PC-3 (cell line): ENCODE measurements around the gene SLC48A1. TPM values are rescaled to one million over a fixed set of nuclear protein-coding genes. Genes with fewer than 3 reads are reported as not detected.
A peak's percentile ranks its signal among the peaks of the same experiment; 100 is the strongest.

Experiments
- ATAC-seq: fragments of 200-7000 bp; cut with Tn5 transposase; 2 replicates; pipeline ENCODE4 v1.9.1; 2020; ENCODE audit warnings: mild to moderate bottlenecking, moderate library complexity
- BruUV-seq: library from RNA; stranded (reverse); fragments of 400-500 nt; replicated peaks from 2 replicates; lab custom pipeline; 2021; lab: Mats Ljungman, UMichigan
- CTCF ChIA-PET: fragments of 300-600 bp; sonication (Branson Sonifier 250); formaldehyde crosslinking; loops from one replicate; lab custom pipeline; 2022; ENCODE audit warnings: antibody characterized with exemption; lab: Charles Lee
- POLR2A ChIA-PET: fragments of 300-600 bp; sonication (Branson Sonifier 250); formaldehyde crosslinking; loops from one replicate; lab custom pipeline; 2022; ENCODE audit warnings: antibody characterized with exemption; ENCODE audit not compliant: unreplicated experiment; lab: Charles Lee
- DNase-seq: peaks from one replicate; pipeline ENCODE4 v3.0.0-alpha.2; 2015
- H2AFZ ChIP-seq: fragments of 300-600 bp; sonication (generic); 2 replicates; pipeline ENCODE4 v1.6.0; 2016; ENCODE audit warnings: antibody characterized with exemption, low read length
- H3F3A ChIP-seq: fragments of 300-600 bp; sonication (generic); one replicate; pipeline ENCODE4 v1.6.0; 2017; ENCODE audit warnings: antibody characterized with exemption, low read length, control low read depth, mild to moderate bottlenecking; ENCODE audit not compliant: unreplicated experiment
- H3K27ac ChIP-seq: fragments of 300-600 bp; sonication (generic); 2 replicates; pipeline ENCODE4 v1.5.1; 2016; ENCODE audit warnings: mild to moderate bottlenecking, low read length
- H3K27me3 ChIP-seq: fragments of 300-600 bp; sonication (generic); 2 replicates; pipeline ENCODE4 v1.6.1; 2016; ENCODE audit warnings: low read length, mixed read lengths
- H3K36me3 ChIP-seq: fragments of 300-600 bp; sonication (generic); 2 replicates; pipeline ENCODE4 v1.6.1; 2016; ENCODE audit warnings: low read depth, mixed run types, low read length, mixed read lengths
- H3K4me1 ChIP-seq: fragments of 300-600 bp; sonication (generic); 2 replicates; pipeline ENCODE4 v1.5.1; 2016; ENCODE audit warnings: low read length; ENCODE audit not compliant: insufficient read depth
- H3K4me2 ChIP-seq: fragments of 300-600 bp; sonication (generic); 2 replicates; pipeline ENCODE4 v1.6.0; 2016; ENCODE audit warnings: low read length
- H3K4me3 ChIP-seq: fragments of 300-600 bp; sonication (generic); 2 replicates; pipeline ENCODE4 v1.5.1; 2016; ENCODE audit warnings: mild to moderate bottlenecking, low read length, mixed read lengths
- H3K79me2 ChIP-seq: fragments of 300-600 bp; sonication (generic); 2 replicates; pipeline ENCODE4 v1.6.1; 2017; ENCODE audit warnings: low read length, mixed read lengths
- H3K9ac ChIP-seq: fragments of 300-600 bp; sonication (generic); 2 replicates; pipeline ENCODE4 v1.6.0; 2016; ENCODE audit warnings: mild to moderate bottlenecking, low read length
- H3K9me2 ChIP-seq: fragments of 300-600 bp; sonication (generic); replicated peaks from 2 replicates; pipeline ENCODE4 v1.6.1; 2016; ENCODE audit warnings: mixed run types, low read length, mixed read lengths
- H3K9me3 ChIP-seq: fragments of 300-600 bp; sonication (generic); 2 replicates; pipeline ENCODE4 v1.6.1; 2016; ENCODE audit warnings: low read length, mixed read lengths
- H4K20me1 ChIP-seq: fragments of 300-600 bp; sonication (generic); 2 replicates; pipeline ENCODE4 v1.6.1; 2016; ENCODE audit warnings: low read length, mixed read lengths
- CTCF ChIP-seq: fragments of 300-600 bp; sonication (generic); conservative IDR thresholded peaks from 2 replicates; pipeline ENCODE4 v1.5.1; 2017; ENCODE audit warnings: antibody characterized with exemption, low read depth, mild to moderate bottlenecking, low read length
- EZH2 ChIP-seq: fragments of 300-600 bp; sonication (generic); IDR thresholded peaks from one replicate; pipeline ENCODE4 v1.6.1; 2017; ENCODE audit warnings: antibody characterized with exemption, mild to moderate bottlenecking, low read length; ENCODE audit not compliant: unreplicated experiment
- EZH2phosphoT487 ChIP-seq: fragments of 300-600 bp; sonication (generic); IDR thresholded peaks from 2 replicates; pipeline ENCODE4 v1.6.1; 2018; ENCODE audit warnings: mild to moderate bottlenecking, antibody characterized with exemption, low read length, borderline replicate concordance
- intact Hi-C: fragments of 100-400 bp; cut with micrococcal nuclease; formaldehyde crosslinking; loops from 2 replicates; pipeline ENCODE4 v1.9.0; 2023
- total RNA-seq: library from RNA; depleted of rRNA; stranded (reverse); fragments of >200 nt; gene quantifications from 2 replicates; pipeline ENCODE4 v1.2.3, GENCODE V29; 2014

SLC48A1 gene
- total RNA-seq, 1 experiment from 2014 or later = 21.4 TPM

DNA sequence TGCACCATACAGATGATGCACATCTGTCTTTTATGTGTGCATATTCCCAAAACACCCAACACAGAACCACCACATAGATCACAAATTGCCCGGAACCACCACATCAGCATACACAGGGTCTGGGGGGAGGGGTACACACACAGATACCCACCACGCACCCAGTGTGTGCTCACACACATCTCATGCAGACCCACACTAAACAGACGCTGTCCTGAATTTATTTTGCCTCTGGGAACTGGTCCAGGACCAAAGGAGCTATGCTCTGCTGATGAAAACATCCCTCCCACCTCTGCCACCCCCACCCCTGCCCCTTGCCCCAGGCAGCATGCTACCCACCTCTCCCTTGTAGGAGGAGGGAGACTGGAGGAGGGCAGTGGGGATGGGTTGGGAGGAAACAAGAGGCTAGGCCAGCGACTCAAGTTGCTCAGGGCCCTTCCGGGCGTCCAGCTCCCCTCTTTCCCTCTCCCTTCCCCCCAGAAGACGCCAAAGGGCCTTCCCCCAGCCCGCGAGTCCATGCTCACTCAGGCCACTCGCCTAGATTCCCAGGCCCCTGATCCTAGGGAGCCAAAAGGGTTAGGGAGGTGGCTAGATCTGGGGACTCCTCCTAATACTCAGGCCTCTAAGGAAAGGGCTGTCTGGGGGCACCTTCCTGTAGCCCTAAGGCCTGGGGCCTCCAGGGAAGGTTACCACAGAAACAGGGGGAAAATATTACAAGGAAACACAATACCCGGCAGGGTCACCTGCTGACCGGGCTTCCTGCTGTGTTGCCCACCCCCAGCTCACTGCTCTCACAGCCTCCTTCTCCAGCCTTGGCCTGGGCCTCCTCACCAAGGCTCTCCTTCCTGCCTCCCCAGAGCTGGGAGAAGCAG, 43.6 kb downstream of the SLC48A1 start:
- H3K9me3 ChIP-seq = no peaks in the 10 kb centered on the region
- H2AFZ ChIP-seq = no peak overlapping the region
- intact Hi-C loops = no loop called here
- H3K27me3 ChIP-seq = no peaks in the 10 kb centered on the region
- H3K4me2 ChIP-seq = peak overlapping the region; percentile 96
- peaks cover 87% of the 10 kb centered on the region for H3K79me2 ChIP-seq
- ChIA-PET POLR2A (interaction anchor here (0.5 kb wide), 1 partner anchor 88 kb away, joined by 3 read pairs; the partner anchor contains the start of gene VDR), CTCF (interaction anchor here (2.8 kb wide), 1 partner anchor 22 kb away, joined by 14 read pairs; no protein-coding TSS in a partner anchor)
- H3K9me2 ChIP-seq = no peaks in the 10 kb centered on the region
- H4K20me1 ChIP-seq = peaks cover 35% of the 10 kb centered on the region; the same call in 1 of the 2 replicates
- no peak overlapping the region for H3K27ac ChIP-seq
- peaks cover 70% of the 10 kb centered on the region for H3K4me1 ChIP-seq
- H3F3A ChIP-seq = no peaks in the 10 kb centered on the region
- peaks cover 10% of the 10 kb centered on the region for H3K36me3 ChIP-seq
- DNase-seq (no peak), ATAC-seq (no peak)
- no peak overlapping the region for H3K9ac ChIP-seq
- no TSS peak for BruUV-seq
- H3K4me3 ChIP-seq = no peak overlapping the region; the same call in 1 of the 2 replicates
- TF ChIP-seq CTCF = no peak
- TF ChIP-seq EZH2 = no peak
- TF ChIP-seq EZH2phosphoT487 = no peak

DNA sequence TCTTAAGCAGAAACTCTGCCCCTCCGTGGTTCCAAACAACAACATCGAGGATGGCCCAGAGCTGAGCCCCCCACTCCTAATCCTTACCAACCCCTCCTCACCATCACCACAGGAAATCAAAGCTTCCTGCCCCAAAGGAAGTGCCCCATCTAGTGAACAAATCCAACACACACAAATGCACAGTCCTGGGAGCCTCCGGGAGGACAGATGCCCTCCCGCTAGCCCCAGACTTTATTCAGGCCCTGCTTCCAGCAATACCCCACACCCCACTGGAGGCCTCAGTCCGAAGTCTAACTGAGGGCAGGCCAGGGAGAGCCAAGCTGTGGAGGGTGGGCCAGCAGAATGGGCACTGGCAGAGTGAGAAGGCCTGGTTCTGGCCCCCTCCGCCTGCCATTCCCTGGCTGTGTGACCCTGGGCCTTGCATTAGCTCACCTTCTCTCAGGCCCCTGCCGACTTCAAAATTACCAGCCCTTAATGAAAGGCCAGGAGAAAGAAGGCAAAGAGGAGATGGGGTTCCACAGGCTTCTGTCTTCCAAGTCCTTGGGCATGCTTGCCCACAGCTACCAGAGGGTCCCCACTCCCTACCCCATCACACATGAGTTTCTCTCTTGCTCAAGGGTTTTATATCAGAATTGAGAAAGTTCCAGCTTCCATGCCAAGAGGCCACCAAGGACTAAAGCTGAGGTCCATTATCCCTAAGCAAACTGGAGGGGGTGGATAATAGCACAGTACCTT, 44.4 kb downstream of the SLC48A1 start:
- H4K20me1 ChIP-seq = peaks cover 27% of the 10 kb centered on the region; the same call in 1 of the 2 replicates
- no peaks in the 10 kb centered on the region for H3K9me3 ChIP-seq
- ChIA-PET CTCF (interaction anchor here (2.8 kb wide), 1 partner anchor 21 kb away, joined by 14 read pairs; no protein-coding TSS in a partner anchor), POLR2A (interaction anchor here (0.5 kb wide), 1 partner anchor 88 kb away, joined by 3 read pairs; the partner anchor contains the start of gene VDR)
- H3K4me3 ChIP-seq = peak overlapping the region; percentile 86
- H3K27me3 ChIP-seq = no peaks in the 10 kb centered on the region
- TSS peak; percentile 28 for BruUV-seq
- no peak overlapping the region for H3K27ac ChIP-seq
- no peak for DNase-seq
- H3K9me2 ChIP-seq = no peaks in the 10 kb centered on the region
- H2AFZ ChIP-seq = no peak overlapping the region
- TF ChIP-seq CTCF (peak; percentile 38; the same call in 1 of the 2 replicates), EZH2phosphoT487 (no peak)
- no peaks in the 10 kb centered on the region for H3F3A ChIP-seq
- ATAC-seq = no peak
- intact Hi-C loops = no loop called here
- H3K9ac ChIP-seq = no peak overlapping the region
- H3K79me2 ChIP-seq = peaks cover 79% of the 10 kb centered on the region
- peak overlapping the region; percentile 96 for H3K4me2 ChIP-seq
- H3K4me1 ChIP-seq = peaks cover 70% of the 10 kb centered on the region
- H3K36me3 ChIP-seq = peaks cover 10% of the 10 kb centered on the region
